GM23338 (cell line): ENCODE data around the gene RHBDD2. TPM values are rescaled to one million over a fixed set of nuclear protein-coding genes. Genes with fewer than 3 reads are reported as not detected.
"Not testable (repeated sequence)": the region's sequence is repeated elsewhere in the genome, so short reads cannot be mapped to it uniquely, and the experiment has no call there.

ENCODE experiments used
- ATAC-seq: fragments of 200-7000 bp; cut with Tn5 transposase; 3 replicates; pipeline ENCODE4 v1.9.1; 2020
- DNase-seq: peaks from one replicate; pipeline ENCODE4 v3.0.0-alpha.2; 2015; ENCODE audit warnings: low spot score
- H2AFZ ChIP-seq: fragments of 200-600 bp; sonication (generic); 2 replicates; pipeline ENCODE4 v1.8.0; 2016; ENCODE audit warnings: antibody characterized with exemption, mild to moderate bottlenecking, moderate library complexity
- H3F3A ChIP-seq: fragments of 200-600 bp; sonication (generic); replicated peaks from 2 replicates; pipeline ENCODE4 v1.8.0; 2017; ENCODE audit warnings: antibody characterized with exemption, mixed run types, low read depth
- H3K27ac ChIP-seq: fragments of 200-600 bp; sonication (generic); 2 replicates; pipeline ENCODE4 v1.6.1; 2016; ENCODE audit warnings: low read depth
- H3K27me3 ChIP-seq: fragments of 200-600 bp; sonication (generic); 2 replicates; pipeline ENCODE4 v1.8.0; 2016; ENCODE audit warnings: mild to moderate bottlenecking, mixed run types, moderate library complexity; ENCODE audit not compliant: insufficient read depth
- H3K36me3 ChIP-seq: fragments of 200-600 bp; sonication (generic); 2 replicates; pipeline ENCODE4 v1.8.0; 2016; ENCODE audit warnings: mild to moderate bottlenecking; ENCODE audit not compliant: insufficient read depth
- H3K4me1 ChIP-seq: fragments of 200-600 bp; sonication (generic); 2 replicates; pipeline ENCODE4 v1.8.0; 2016; ENCODE audit warnings: mild to moderate bottlenecking, moderate library complexity; ENCODE audit not compliant: insufficient read depth
- H3K4me2 ChIP-seq: fragments of 200-600 bp; sonication (generic); 2 replicates; pipeline ENCODE4 v1.7.1; 2017; ENCODE audit warnings: mixed run types
- H3K4me3 ChIP-seq: fragments of 200-600 bp; sonication (generic); 2 replicates; pipeline ENCODE4 v1.6.1; 2016; ENCODE audit warnings: mixed run types
- H3K79me2 ChIP-seq: fragments of 200-600 bp; sonication (generic); replicated peaks from 2 replicates; pipeline ENCODE4 v1.8.0; 2017; ENCODE audit warnings: mild to moderate bottlenecking; ENCODE audit not compliant: insufficient read depth
- H3K9me2 ChIP-seq: fragments of 200-600 bp; sonication (generic); 2 replicates; pipeline ENCODE4 v1.8.0; 2017; ENCODE audit not compliant: insufficient read depth
- H4K20me1 ChIP-seq: fragments of 200-600 bp; sonication (generic); replicated peaks from 2 replicates; pipeline ENCODE4 v1.8.0; 2017; ENCODE audit warnings: mild to moderate bottlenecking; ENCODE audit not compliant: insufficient read depth
- H3K27ac Mint-ChIP-seq: 2 replicates; pipeline ENCODE4 v1.8.0; 2020; ENCODE audit warnings: inconsistent platforms, mild to moderate bottlenecking, moderate library complexity, mixed read lengths
- H3K27me3 Mint-ChIP-seq: 3 replicates; pipeline ENCODE4 v1.8.0; 2022; ENCODE audit warnings: low read depth, mild to moderate bottlenecking, moderate library complexity, mixed read lengths, inconsistent platforms; ENCODE audit not compliant: insufficient read depth, poor library complexity
- H3K36me3 Mint-ChIP-seq: 3 replicates; pipeline ENCODE4 v1.8.0; 2021; ENCODE audit warnings: low read depth, mild to moderate bottlenecking, inconsistent platforms, moderate library complexity, mixed read lengths
- H3K4me1 Mint-ChIP-seq: 3 replicates; pipeline ENCODE4 v1.8.0; 2020; ENCODE audit warnings: mild to moderate bottlenecking, inconsistent platforms, mixed read lengths
- H3K4me3 Mint-ChIP-seq: 3 replicates; pipeline ENCODE4 v1.8.0; 2021; ENCODE audit warnings: moderate library complexity, mild to moderate bottlenecking, inconsistent platforms, mixed read lengths
- H3K9me3 Mint-ChIP-seq: 3 replicates; pipeline ENCODE4 v1.8.0; 2020; ENCODE audit warnings: moderate library complexity, mild to moderate bottlenecking, inconsistent platforms, mixed read lengths
- CREB1 ChIP-seq: fragments of 250-450 bp; sonication (Bioruptor Pico); IDR thresholded peaks from 2 replicates; pipeline ENCODE4 v1.5.0; 2020; ENCODE audit warnings: low read depth, mild to moderate bottlenecking, moderate library complexity
- NANOG ChIP-seq: IDR thresholded peaks from 2 replicates; pipeline ENCODE4 v1.6.1; 2016; ENCODE audit warnings: antibody characterized with exemption, borderline replicate concordance
- STAT1 ChIP-seq: IDR thresholded peaks from one replicate; pipeline ENCODE4 v1.6.1; 2016; ENCODE audit warnings: antibody characterized with exemption; ENCODE audit not compliant: unreplicated experiment
- polyA plus RNA-seq: library from polyadenylated mRNA; unstranded; fragments of >200 nt; fragmentation: Nextera tagmentation; extraction: Ambion mirVana; gene quantifications from 2 replicates; pipeline ENCODE4 v1.2.1, GENCODE V29; 2016
- total RNA-seq: library from RNA; depleted of rRNA; stranded (reverse); fragments of >200 nt; shearing (Covaris generic); gene quantifications from 2 replicates; pipeline ENCODE4 v1.2.3, GENCODE V29; 2014
- TF ChIP-seq, protein P1 (sequence below), 2 experiments: fragments of 200-600 bp in 1 of 2; sonication (generic) in 1 of 2; conservative IDR thresholded peaks; 2 replicates each; pipeline versions ENCODE4 v1.5.1 to v1.6.1; 2016 to 2017; ENCODE audit warnings: antibody characterized with exemption in 2 of 2, low read depth in 2 of 2, mild to moderate bottlenecking in 2 of 2, moderate library complexity in 1 of 2
- TF ChIP-seq, protein P2 (sequence below): IDR thresholded peaks from one replicate; pipeline ENCODE4 v1.6.1; 2018; ENCODE audit warnings: antibody characterized with exemption; ENCODE audit not compliant: unreplicated experiment

Gene RHBDD2
- total and polyA plus RNA-seq, 2 experiments from 2014 or later: 23.1 to 25.7 TPM

DNA sequence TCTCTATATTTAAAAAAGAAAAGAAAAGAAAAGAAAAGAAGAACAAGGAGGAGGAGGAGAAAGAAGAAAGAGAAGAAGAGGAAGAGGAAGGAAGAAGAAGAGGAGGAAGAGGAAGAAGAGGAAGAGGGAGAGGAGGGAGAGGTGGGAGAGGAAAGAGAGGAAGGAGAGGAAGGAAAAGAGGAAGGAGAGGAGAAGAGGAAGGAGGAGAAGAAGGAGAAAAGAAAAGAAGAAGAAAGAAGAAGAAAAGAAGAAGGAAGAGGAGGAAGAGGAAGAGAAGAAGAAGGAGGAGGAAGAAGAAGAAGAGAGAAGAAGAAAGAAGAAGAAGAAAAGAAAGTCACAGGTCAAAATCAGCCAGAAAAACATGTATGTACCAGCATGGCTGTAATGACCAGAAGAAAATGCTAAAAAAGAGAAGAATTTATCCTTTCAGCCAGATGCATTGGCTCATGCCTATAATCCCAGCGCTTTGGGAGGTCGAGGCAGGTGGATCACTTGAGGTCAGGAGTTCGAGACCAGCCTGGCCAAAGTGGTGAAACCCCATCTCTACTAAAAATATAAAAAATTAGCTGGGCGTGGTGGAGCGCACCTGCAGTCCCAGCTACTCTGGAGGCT lies 30.8 kb downstream of the RHBDD2 start:
- peaks cover 5% of the 10 kb centered on the region for H3K27me3 Mint-ChIP-seq

DNA sequence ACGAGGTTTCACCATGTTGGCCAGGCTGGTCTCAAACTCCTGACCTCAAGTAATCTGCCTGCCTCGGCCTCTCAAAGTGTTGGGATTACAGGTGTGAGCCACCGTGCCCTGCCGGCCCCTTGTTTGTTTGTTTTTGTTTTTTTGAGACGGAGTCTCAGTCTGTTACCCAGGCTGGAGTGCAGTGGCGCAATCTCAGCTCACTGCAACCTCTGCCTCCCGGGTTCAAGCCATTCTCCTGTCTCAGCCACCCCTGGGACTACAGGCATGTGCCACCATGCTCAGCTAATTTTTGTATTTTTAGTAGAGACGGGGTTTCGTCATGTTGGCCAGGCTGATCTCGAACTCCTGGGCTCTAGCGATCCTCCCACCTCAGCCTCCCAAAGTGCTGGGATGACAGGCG lies 32.4 kb downstream of the RHBDD2 start:
- not testable (repeated sequence) for H3K36me3 ChIP-seq, DNase-seq, H3K9me3 Mint-ChIP-seq, H3K4me3 Mint-ChIP-seq, H4K20me1 ChIP-seq, H3K4me3 ChIP-seq, H3K27ac Mint-ChIP-seq, H3K36me3 Mint-ChIP-seq, H3K9me2 ChIP-seq, H3K4me1 Mint-ChIP-seq, H3K4me1 ChIP-seq, H2AFZ ChIP-seq, H3K27me3 Mint-ChIP-seq, H3K79me2 ChIP-seq, ATAC-seq, H3K27me3 ChIP-seq, H3K27ac ChIP-seq, H3K4me2 ChIP-seq
- H3F3A ChIP-seq: peaks cover 12% of the 10 kb centered on the region; the same call in 1 of the 2 replicates

More for the DNA sequence above, 30.8 kb downstream of the RHBDD2 start:
- H3K4me3 Mint-ChIP-seq: no peak overlapping the region
- no peaks in the 10 kb centered on the region; the same call in 2 of the 3 replicates for H3K36me3 Mint-ChIP-seq
- H2AFZ ChIP-seq: no peak overlapping the region
- DNase-seq: no peak
- H3F3A ChIP-seq: peaks cover 8% of the 10 kb centered on the region; the same call in 1 of the 2 replicates
- no peaks in the 10 kb centered on the region for H3K27me3 ChIP-seq
- no peak overlapping the region for H3K4me3 ChIP-seq
- no peaks in the 10 kb centered on the region for H3K79me2 ChIP-seq
- no peaks in the 10 kb centered on the region for H3K36me3 ChIP-seq
- peaks cover 7% of the 10 kb centered on the region; the same call in 1 of the 2 replicates for H3K4me1 ChIP-seq
- no peaks in the 10 kb centered on the region; the same call in 2 of the 3 replicates for H3K9me3 Mint-ChIP-seq
- TF ChIP-seq NANOG: no peak
- H3K27ac ChIP-seq: no peak overlapping the region
- no peak overlapping the region for H3K27ac Mint-ChIP-seq
- H4K20me1 ChIP-seq: no peaks in the 10 kb centered on the region
- no peaks in the 10 kb centered on the region for H3K9me2 ChIP-seq
- H3K4me2 ChIP-seq: no peak overlapping the region
- H3K4me1 Mint-ChIP-seq: peaks cover 12% of the 10 kb centered on the region; the same call in 2 of the 3 replicates
- ATAC-seq: no peak

DNA sequence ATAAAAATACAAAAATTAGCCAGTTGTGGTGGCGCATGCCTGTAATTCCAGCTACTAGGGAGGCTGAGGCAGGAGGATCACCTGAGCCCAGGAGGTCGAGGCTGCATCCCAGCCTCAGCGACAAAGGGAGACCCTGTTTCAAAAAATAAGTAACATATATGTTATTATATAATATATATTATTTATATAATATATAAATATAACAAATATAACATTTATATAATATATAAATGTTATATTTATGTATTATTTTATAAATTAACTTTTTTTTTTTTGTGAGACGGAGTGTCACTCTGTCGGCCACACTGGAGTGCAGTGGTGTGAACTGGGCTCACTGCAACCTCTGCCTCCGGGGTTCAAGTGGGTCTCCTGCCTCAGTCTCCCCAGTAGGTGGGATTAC lies 34.6 kb downstream of the RHBDD2 start:
- no peak overlapping the region for H2AFZ ChIP-seq
- peaks cover 14% of the 10 kb centered on the region for H3K4me1 Mint-ChIP-seq
- peaks cover 32% of the 10 kb centered on the region for H3K79me2 ChIP-seq
- H3K9me2 ChIP-seq: no peaks in the 10 kb centered on the region
- no peak overlapping the region for H3K4me3 ChIP-seq
- H3K27ac Mint-ChIP-seq: no peak overlapping the region
- H4K20me1 ChIP-seq: peaks cover 27% of the 10 kb centered on the region
- H3K36me3 Mint-ChIP-seq: no peaks in the 10 kb centered on the region; the same call in 2 of the 3 replicates
- DNase-seq (no peak), ATAC-seq (no peak)
- peaks cover 26% of the 10 kb centered on the region for H3K4me1 ChIP-seq
- H3K4me3 Mint-ChIP-seq: no peak overlapping the region
- peaks cover 9% of the 10 kb centered on the region for H3K27me3 Mint-ChIP-seq
- H3K36me3 ChIP-seq: no peaks in the 10 kb centered on the region; the same call in 1 of the 2 replicates
- no peak overlapping the region for H3K27ac ChIP-seq
- H3K27me3 ChIP-seq: no peaks in the 10 kb centered on the region
- no peaks in the 10 kb centered on the region for H3K9me3 Mint-ChIP-seq
- H3K4me2 ChIP-seq: no peak overlapping the region
- peaks cover 12% of the 10 kb centered on the region; the same call in 1 of the 2 replicates for H3F3A ChIP-seq
- TF ChIP-seq CREB1 (CRISPR knock-in tag): no peak
- TF ChIP-seq, protein P1, sequence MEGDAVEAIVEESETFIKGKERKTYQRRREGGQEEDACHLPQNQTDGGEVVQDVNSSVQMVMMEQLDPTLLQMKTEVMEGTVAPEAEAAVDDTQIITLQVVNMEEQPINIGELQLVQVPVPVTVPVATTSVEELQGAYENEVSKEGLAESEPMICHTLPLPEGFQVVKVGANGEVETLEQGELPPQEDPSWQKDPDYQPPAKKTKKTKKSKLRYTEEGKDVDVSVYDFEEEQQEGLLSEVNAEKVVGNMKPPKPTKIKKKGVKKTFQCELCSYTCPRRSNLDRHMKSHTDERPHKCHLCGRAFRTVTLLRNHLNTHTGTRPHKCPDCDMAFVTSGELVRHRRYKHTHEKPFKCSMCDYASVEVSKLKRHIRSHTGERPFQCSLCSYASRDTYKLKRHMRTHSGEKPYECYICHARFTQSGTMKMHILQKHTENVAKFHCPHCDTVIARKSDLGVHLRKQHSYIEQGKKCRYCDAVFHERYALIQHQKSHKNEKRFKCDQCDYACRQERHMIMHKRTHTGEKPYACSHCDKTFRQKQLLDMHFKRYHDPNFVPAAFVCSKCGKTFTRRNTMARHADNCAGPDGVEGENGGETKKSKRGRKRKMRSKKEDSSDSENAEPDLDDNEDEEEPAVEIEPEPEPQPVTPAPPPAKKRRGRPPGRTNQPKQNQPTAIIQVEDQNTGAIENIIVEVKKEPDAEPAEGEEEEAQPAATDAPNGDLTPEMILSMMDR (conservative IDR thresholded peaks at IDR 0.05; ENCODE audit: low read depth in 2 of 2): no peak
- TF ChIP-seq, protein P2, sequence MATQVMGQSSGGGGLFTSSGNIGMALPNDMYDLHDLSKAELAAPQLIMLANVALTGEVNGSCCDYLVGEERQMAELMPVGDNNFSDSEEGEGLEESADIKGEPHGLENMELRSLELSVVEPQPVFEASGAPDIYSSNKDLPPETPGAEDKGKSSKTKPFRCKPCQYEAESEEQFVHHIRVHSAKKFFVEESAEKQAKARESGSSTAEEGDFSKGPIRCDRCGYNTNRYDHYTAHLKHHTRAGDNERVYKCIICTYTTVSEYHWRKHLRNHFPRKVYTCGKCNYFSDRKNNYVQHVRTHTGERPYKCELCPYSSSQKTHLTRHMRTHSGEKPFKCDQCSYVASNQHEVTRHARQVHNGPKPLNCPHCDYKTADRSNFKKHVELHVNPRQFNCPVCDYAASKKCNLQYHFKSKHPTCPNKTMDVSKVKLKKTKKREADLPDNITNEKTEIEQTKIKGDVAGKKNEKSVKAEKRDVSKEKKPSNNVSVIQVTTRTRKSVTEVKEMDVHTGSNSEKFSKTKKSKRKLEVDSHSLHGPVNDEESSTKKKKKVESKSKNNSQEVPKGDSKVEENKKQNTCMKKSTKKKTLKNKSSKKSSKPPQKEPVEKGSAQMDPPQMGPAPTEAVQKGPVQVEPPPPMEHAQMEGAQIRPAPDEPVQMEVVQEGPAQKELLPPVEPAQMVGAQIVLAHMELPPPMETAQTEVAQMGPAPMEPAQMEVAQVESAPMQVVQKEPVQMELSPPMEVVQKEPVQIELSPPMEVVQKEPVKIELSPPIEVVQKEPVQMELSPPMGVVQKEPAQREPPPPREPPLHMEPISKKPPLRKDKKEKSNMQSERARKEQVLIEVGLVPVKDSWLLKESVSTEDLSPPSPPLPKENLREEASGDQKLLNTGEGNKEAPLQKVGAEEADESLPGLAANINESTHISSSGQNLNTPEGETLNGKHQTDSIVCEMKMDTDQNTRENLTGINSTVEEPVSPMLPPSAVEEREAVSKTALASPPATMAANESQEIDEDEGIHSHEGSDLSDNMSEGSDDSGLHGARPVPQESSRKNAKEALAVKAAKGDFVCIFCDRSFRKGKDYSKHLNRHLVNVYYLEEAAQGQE: no peak
- TF ChIP-seq NANOG: no peak
- no peak for TF ChIP-seq STAT1
